Measurements from ENCODE around the gene SAP30BP. TPM values are rescaled to one million over a fixed set of nuclear protein-coding genes. Genes with fewer than 3 reads are reported as not detected.
A peak's percentile ranks its signal among the peaks of the same experiment; 100 is the strongest.

The SAP30BP gene
- total and polyA plus RNA-seq, 2 donors (not counting 3 experiments of a cell fraction or from before 2014, with no cell fraction given) = 116 to 151 TPM

DNA sequence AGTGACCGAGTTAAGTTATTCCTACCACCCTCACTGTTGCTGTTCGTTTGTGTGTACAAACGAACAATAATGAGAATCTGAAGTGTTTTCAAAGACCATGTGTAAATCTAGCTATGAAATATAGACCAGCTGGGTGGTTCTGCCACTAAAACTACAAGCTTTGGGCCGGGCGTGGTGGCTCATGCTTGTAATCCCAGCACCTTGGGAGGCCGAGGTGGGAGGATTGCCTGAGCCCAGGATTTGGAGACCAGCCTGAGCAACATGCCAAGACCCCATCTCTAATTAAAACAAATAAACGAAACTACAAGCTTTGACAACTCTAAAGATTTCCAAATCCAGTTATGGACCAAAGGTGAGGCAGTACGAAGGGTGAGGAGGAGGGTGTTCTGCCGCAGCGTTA lies 1.2 kb upstream of the SAP30BP start:
- Histone ChIP-seq H3K79me2 (ENCODE audit: control insufficient read depth, insufficient read depth, low read length) (peaks cover 48% of the 10 kb centered on the region), H3K27ac (ENCODE audit: insufficient read depth, low read depth, low read length) (no peak overlapping the region), H3K4me1 (ENCODE audit: control insufficient read depth, extremely low read depth, insufficient read depth, low read length) (peaks cover 20% of the 10 kb centered on the region), H3K9ac (replicated peaks; ENCODE audit: extremely low read depth, insufficient read depth, low read length) (peak overlapping the region; percentile 93), H3K27me3 (ENCODE audit: control insufficient read depth in 2 of 2, insufficient read depth in 2 of 2, low read length in 2 of 2) (no peaks in the 10 kb centered on the region), H3K9me3 (replicated peaks; ENCODE audit: control insufficient read depth, insufficient read depth, low read length) (no peaks in the 10 kb centered on the region), H3K36me3 (ENCODE audit: control insufficient read depth in 2 of 2, extremely low read depth in 1 of 2, insufficient read depth in 2 of 2, low read length in 2 of 2) (peaks cover 3 to 16% of the 10 kb centered on the region in 2 experiments), H4K20me1 (replicated peaks; ENCODE audit: control insufficient read depth, extremely low read depth, insufficient read depth, low read length) (no peaks in the 10 kb centered on the region), H2AFZ (ENCODE audit: low read depth, low read length) (no peak overlapping the region), H3K9me1 (replicated peaks; ENCODE audit: control insufficient read depth, extremely low read depth, insufficient read depth, low read length) (no peaks in the 10 kb centered on the region), H3K4me3 (replicated peaks in 1 of 3; ENCODE audit: insufficient read depth in 1 of 3, low read depth in 1 of 3, low read length in 3 of 3) (peak overlapping the region in 2 of 3 experiments; percentile 81 to 95), H3K4me2 (ENCODE audit: insufficient read depth, low read length) (peak overlapping the region; percentile 87)
- ChIA-PET POLR2A (interaction anchor here (1.8 kb wide), 1 partner anchor 41 kb away, joined by 5 read pairs; no protein-coding TSS in a partner anchor), CTCF (interaction anchor here (1.8 to 3.6 kb wide), 4 partner anchors 12 to 84 kb away, joined by 9 to 29 read pairs (median 14); partner anchors contain the start of gene SMIM5)
- FAIRE-seq (no peak), DNase-seq (ENCODE audit: low read depth, low spot score) (no peak)
- dilution Hi-C loops (cut with MboI; ENCODE audit: extremely low pct_ligation_motif_present, low sequenced_read_pairs) = no loop called here
- no TSS peak for BruUV-seq (replicated peaks)
- TF ChIP-seq POLR2A (IDR thresholded peaks at IDR 0.05; ENCODE audit: low read depth, low read length) (no peak), JUN (IDR thresholded peaks at IDR 0.05; ENCODE audit: borderline replicate concordance, insufficient read depth, insufficient read length, low read depth) (no peak), FOS (IDR thresholded peaks at IDR 0.05; ENCODE audit: borderline replicate concordance, insufficient read depth, low read length) (no peak), POLR2AphosphoS5 (IDR thresholded peaks at IDR 0.05; ENCODE audit: insufficient read depth, low read depth, low read length) (no peak), EZH2 (IDR thresholded peaks at IDR 0.05; ENCODE audit: borderline replicate concordance, low read depth, low read length, severe bottlenecking) (no peak)
- TF ChIP-seq, protein P1, sequence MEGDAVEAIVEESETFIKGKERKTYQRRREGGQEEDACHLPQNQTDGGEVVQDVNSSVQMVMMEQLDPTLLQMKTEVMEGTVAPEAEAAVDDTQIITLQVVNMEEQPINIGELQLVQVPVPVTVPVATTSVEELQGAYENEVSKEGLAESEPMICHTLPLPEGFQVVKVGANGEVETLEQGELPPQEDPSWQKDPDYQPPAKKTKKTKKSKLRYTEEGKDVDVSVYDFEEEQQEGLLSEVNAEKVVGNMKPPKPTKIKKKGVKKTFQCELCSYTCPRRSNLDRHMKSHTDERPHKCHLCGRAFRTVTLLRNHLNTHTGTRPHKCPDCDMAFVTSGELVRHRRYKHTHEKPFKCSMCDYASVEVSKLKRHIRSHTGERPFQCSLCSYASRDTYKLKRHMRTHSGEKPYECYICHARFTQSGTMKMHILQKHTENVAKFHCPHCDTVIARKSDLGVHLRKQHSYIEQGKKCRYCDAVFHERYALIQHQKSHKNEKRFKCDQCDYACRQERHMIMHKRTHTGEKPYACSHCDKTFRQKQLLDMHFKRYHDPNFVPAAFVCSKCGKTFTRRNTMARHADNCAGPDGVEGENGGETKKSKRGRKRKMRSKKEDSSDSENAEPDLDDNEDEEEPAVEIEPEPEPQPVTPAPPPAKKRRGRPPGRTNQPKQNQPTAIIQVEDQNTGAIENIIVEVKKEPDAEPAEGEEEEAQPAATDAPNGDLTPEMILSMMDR (IDR thresholded peaks at IDR 0.05; ENCODE audit: extremely low read depth in 1 of 2, insufficient read depth in 1 of 2, low read depth in 1 of 2, low read length in 2 of 2) = no peak
- TF ChIP-seq, protein P2, sequence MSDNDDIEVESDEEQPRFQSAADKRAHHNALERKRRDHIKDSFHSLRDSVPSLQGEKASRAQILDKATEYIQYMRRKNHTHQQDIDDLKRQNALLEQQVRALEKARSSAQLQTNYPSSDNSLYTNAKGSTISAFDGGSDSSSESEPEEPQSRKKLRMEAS (IDR thresholded peaks at IDR 0.05; ENCODE audit: insufficient read depth, insufficient read length) = no peak
- intact Hi-C loops (cut with micrococcal nuclease) = no loop called here

All from endothelial cell of umbilical vein (primary cell).